HG03280 (cell line): Measurements from ENCODE around the gene IL34.

ENCODE experiments used
- ATAC-seq: cut with Tn5 transposase; IDR thresholded peaks from one replicate; pipeline ENCODE4 v1.9.1; 2021; ENCODE audit warnings: mild to moderate bottlenecking, moderate library complexity; ENCODE audit not compliant: unreplicated experiment

Gene IL34

DNA sequence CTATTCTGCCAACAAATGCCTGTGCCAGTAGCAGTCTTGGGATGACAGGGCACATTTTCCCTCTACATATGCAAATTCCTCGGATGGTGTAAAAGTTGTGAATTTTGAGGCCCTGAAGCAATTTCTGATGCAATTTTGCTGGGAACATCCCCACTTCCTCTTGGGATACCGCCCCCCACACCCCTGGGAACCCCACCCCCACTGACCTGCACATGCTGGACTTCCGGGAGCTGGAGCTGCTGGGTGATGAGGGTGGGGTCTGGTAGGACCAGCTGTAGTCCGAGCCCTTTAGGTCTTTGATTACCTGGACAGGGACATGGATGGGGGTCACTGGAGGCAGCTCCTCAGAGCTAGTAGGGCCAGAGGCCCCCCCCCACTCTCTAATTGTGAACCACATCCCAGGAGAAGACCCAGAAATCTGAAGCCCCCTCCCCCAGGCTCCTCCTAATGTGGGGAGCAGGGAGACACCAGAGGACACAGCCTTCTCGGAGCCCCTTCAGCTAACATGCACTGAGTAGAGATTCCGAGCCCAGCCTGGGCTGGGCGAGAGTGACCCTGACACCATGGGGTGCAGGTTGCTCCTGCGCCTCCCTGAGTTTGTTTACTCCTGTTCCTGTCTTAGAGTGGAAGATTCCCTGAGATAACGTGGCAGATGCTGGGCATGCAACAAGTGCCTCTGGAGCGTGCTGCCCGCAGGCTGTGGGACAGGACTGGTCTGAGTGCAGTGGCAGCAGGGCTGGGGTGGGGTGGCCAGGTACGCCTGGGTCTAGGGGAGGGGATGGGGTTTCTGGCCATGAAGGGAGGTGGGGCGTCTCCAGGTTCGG, 30.5 kb downstream of the IL34 start:
- no peak for ATAC-seq

DNA sequence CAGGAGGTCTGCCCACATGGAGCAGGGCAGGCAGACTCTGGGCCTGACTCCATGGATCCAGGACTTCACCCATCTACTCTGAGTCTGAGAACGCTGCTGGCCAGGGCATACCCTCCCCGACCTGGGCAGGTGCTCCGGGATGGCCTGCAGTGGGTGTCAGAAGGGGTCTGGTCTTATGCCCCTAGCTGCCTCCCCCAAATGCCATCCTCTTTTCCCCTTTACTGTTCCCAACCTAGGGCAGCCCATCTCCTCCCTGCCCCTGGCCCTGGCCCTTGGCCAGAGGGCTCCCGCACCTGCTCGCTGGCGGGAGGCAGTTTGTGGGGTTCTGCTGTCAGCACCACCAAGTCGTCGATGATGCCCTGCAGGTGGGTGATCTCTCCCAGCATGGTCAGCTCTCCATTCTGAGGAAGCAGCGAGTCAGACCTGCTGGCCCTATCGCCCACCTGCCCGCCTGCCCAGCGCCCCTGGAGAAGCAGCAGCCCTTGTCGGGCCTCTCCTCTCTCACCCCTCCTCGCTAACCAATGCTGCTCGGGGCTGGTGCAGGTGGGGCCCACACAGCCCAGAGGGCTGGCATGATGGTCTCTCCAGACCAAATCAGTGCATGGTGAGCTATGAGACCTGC, 31.3 kb downstream of the IL34 start:
- ATAC-seq, result no peak

DNA sequence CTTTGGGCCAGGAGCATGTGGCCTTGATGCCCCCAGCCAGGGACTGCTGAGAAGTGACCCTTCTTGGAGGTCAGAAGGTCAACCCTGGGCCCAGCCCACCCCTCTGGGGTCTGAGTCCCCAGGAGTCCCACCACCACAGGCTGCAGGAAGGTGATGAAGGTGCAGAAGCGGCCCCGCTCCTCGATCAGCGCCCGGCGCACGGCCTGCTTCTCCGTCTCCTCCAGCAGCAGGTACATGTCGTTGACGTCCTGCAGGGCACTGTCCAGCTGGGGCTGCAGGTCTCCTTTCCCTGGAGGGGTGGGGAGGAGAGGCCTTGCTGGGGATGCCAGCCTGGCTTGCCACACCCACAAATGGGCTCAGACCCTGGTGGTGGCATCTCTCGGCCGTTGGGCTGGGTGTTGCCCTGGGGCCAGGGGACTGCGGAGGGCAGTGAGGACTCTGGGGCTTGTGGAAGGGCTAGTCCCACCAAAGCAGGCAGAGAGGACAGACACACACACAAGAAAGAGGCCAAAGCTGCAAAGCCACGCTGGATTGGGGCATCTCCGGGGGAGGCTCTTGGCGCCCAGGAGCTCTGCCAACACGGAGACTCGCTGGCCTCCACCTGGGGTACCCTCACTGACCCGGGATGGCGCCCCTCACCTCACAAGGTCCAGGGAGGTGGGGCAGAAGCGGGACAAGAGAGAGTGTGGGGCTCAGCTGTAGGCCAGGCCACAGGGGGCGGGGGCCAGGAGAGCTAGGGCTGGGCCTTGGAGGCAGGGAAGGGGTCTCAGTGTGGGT, 31.9 kb downstream of the IL34 start:
- no peak for ATAC-seq

DNA sequence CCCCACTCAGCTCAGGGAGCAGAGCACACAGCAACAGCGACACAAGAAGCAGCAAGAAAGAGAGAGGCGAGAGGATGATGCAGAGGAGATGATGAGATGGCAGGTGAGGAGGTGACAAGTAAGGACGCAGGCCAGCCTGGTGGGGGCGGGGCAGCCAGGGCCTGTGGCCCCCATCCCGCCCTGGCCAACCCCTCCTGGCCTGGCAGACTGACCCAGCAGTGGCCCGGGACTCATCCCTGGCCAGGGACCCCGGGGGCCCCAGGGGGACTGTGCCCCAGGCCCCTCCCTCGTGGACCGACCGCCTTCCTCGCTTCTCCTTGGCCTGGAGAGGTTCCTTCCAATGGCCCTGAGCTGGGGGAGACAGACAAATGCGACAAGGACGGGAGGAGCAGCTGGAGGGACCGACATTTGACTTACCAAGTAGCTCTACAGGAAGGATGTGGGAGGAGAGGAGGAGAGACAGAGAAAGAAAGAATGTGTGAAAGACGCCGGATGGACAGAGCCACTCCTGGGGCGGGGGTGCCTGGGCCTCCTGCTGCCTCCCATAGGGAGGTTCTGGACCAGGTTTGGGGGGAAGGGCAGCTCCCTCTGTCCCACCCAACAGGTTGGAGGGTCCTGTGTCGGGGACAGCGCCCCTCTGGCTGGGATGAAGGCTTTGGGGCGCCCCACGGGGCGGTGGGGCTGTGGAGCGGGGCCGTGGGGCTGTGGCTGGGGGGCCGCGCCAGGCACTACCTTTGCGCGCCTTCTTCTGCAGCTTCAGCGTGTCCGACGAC, 32.7 kb downstream of the IL34 start:
- no peak for ATAC-seq

DNA sequence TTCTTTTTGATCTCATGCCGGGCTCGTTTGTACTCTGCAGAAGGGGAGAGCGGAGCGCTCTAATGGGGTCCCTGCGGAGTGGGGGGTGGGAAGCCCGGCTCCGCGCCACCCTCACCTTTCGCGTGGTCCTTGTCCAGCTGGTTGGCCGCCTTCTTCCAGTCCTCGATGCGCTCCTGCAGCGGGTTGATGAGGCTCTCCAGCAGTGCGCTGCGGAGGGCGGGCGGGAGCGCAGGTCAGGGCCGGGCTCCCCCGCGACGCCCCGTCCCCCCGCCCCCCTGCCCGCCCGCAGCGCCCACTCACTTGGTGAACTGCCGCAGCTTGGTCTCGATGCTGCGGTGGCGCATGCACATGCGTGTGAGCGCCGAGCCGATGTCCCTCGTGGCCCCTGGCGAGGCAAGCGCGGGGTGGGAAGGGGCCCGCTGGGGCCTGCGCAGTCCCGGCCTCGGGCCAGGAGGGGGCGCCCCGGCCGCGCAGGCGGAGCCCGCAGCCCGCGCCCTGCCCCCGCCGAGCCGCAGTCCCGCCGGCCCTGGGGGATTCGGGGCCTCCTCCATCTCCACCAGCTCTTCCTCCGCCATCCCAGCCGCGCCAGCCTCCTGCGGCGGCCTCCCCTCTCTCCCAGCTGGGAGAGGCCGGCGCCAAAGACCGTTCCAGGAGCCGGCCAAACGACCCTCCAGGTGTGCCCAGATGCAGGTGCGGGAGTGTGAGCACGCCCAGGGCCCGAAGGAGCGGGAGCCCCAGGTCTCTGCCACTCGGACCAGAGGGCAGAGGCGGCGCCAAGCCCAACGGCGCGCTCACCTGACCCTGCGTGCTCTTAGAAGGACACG, 33.5 kb downstream of the IL34 start:
- no peak for ATAC-seq

DNA sequence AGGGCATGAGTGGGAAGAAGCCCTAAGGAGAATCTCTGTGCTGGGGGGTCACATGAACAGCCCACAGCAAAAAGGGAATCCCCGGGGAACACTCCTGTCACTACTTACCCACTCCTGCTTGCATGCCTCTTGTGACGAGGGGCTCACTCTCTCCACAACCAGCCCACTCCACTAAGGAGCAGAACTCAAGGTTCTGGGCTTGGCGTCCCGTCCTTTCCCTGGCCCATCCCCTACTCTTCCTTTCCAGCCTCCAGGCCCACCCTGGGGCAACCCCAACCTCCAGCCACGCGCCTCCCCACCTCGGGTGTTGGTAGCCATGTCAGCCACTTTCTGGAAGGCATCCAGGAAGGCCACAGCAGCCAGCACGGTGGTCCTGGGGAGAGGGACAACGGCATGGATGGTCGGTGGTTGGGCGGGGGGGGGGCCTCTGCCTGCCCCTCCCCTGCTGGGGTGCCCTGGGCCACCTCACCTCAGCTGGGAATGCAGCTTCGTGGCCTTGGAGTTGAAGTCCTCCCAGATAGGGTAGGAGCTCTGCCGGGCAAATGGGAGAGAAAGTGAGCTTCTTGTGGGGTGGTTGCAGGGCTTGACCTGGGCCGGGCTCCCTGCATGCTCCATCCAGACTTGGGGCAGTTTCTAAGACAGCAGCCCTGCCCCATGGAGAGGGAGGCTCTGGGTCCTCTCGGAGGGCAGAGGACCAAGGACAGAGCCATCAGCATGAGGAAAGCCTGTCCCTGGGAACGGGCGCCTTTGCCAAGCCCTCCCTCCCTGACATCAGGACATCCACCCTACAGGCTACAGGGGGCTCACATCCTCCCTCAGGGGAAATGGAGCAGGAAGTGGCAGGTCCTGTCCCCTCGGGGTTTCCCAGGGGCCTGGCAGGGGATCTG, 34.4 kb downstream of the IL34 start:
- no peak for ATAC-seq

DNA sequence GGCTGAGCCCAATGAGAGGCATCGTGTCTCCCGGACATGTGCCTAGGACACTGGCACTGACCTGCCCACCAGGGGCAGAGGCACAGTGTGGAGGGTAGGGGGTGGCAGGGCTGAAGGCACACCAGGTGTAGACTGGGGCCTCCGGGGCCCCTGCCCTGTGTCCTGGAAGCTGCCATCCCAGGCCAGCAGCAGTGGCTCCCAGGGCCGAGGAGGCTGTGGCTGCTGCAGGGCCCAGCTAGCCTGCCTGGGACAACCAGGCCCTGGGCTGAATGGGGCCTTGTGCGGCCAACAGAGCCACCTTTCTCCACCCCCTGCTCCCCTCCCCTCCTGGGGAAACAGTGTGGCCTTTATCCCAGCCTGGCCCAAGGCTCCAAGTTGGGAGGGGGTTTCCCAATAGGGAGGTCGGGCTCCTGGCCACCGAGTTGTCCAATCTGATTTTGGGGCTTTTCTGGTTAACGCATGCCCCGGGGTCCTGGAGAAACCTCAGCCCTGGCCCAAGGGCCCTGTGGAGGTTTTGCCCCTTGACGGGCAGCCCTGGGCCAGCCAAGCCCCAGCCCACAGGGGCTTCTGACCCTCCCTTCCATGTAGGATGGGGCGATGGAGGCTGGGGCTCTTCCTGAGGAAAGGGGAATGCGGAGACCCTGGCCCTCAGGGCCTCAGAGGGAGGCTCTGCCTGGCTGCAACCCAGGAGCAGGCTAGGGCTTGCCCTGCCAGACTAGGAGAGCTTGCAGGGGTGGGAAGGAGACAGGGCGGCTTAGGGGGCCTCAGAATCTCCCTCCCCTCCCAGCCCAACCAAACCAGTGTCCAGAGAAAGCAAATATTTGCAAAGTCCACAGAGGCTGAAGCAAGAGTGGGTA, 35.3 kb downstream of the IL34 start:
- no peak for ATAC-seq

DNA sequence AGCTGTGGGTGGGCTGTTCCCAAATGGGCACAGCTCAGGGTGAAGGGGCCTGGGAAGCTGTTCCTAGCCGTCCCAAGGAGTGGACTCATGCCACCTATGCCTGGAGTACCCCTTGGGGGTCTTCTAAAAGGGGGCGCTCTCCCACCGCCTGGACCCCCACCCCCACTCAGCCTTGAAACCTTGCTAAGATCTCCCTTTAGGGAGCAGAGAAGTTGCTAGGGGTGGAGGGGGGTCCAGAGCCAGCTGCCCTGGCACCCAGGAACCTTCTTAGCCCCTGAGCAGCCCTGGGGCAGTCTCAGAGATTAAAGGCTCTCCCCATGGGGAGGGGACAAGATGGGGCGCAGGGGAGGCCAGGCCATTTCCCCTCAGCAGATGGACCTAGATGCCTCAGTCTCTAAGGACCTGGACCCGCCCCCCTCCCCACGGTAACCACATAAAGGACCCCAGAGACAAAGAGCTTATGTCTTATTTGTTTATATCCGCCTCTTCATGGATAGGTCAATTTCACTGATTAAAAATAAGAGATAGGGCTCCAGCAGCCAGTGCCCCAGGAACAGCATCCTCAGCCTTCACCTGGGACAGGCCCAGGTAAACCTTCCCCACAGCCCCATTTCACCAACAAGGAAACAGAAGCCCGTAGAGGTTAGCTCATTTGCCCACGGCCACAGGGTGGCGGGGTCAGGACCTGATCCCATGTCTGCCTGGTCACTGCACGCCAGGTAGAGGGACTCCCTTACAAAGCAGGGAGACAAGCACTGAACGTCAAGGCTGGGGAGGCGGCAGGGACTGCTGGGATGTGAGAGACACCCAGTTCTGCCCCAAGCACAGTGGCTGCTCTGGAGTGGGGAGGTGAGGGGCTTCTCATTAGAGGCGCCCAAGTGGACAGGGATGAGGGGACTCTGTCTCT, 36.1 kb downstream of the IL34 start:
- no peak for ATAC-seq

DNA sequence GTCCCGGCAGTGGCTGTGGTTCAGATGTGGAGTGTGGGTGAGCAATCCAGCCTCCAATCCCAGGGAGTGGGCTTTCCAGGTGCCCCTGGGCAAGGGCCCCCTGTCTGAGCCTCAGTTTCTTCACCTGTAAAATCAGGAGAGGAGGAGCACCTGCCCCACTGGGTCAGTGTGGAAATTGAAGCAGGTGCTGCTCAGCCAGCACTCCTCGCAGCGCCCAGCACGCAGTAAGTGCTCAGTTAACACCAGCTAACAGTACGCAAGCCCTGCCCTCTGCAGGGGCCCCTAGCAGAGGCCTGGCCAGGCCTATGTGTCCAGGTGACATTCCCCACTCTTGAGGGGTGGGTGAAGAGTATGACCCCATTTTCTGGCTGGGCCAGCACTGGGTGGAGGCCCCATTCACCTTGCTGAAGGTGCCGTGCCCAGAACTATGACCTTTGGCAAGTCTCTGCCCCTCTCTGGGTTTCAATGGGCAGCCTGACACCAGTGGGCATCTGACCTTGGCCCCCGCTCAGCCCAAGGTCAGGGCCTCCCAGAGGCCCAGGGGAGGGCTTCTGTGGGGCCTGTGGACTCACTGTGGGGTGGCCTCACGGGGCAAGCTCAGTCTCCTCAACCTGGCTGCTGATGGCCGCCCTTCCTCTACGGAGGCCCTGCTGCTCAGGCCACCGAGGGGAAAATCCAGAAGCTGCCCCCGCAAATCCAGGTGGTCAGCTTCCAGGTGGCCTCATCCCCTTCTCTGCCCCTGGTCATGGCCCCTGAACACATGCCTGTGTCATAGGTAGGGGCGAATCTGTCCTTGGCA, 37.0 kb downstream of the IL34 start:
- ATAC-seq, result no peak

DNA sequence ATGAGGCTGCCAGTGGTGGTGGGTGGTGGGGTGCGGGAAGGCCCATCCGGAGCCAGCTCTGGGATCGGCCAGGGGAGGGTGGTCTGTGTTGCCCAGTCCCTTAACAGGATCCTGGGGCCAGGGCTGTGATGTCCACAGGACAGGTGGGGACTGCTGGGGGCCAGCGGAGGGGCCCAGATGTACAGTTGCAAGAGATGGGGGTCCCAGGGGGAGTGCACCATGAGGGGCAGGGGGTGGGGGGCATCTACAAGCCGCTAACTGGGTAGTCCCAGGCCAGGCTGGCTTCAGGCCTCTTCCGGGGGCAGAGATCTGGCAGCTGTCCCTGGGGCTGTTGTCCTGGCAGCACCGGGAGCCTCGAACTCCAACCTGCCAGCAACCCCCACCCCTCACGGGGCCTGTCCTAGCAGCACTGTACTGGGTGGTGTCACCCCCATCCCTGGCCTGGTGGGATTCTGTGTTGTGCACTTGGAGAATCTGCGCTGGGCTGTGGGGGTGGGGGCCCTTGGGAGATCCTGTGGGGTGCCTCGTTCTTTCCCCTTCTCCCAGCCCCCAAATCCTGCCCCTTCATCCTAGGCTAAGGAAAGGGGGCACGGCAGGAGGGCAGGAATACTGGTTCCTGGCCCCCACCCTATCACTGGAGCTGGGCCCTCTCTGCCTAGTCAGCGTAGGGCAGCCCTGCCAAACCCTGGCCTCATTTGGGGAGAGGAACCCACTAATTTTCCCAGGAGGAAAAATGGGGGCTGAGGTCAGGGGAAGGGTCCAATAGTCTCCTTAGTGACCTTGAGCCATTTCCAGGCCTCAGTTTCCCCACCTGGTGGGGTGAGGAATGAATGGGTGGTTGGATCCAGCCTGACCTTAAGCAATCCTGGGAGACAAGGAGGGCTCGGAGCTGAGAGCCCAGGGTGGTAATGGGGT, 38.0 kb downstream of the IL34 start:
- no peak for ATAC-seq

DNA sequence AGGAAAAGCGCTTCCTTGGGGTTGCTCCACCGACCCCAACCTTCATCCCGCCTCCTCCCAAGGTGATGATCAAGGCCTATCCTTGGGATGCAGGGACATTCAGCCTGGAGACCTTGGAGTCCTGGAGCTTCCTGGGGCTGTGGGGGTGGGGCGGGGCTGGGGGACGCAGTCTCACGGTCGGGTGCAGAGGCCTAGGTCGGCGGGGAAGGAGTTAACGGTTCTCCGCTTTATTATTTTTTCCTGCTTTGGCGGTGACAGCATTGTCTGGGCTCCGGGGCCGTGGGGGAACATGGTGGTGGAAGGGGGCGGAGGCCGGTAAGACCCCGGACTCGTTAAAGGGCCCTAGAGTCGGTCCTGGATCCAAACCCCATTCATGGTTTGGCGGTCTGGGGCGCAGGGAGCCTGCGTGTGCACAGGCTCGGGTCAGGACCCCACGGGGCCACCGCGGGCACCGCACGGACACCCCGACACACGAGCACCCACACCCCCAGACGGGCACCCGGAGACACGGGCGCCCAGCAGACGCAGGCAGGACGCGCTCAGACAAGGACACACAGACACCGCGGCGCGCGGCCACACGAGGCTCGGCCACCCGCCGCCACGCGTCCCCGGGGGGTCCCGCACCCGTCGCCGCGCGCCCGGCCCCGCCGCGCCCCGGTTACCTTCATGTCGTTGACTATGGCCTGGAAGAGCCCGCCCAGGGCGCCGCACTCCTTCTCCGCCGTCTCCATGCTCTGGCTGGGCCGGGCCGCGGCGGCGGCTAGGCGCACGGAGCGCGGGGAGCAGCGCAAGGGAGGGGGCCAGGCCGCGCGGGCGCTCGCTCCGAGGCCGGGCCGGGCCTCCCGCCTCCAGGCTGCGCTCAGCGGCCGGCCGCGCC, 38.9 kb downstream of the IL34 start:
- no peak for ATAC-seq

DNA sequence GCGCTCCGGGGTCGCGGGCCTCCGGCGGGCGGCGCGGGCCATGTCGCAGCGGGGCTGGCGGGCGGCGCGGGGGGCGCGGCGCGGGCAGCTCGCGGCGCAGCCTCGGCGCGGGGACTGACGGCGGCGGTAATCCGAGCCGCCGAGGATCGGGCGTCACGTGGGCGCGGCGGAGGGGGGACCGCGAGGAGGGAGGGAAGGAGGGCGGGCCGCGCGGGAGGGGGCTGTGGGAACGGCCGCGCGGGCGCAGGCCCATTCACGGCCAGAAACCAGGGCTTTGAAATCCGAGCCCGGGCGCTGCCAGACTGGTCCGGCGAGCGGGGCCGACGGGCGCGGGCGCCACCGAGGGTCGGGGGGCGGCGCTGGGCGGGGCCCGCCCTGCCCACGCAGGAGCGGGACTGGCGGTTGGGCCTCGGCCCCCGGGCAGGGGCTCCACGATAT, 39.6 kb downstream of the IL34 start, which contains the start of gene MTSS2:
Gene MTSS2 (minus strand): TSS at position 116 of the 438 bp plus-strand sequence. CDS start 262 bp downstream, outside the sequence.
- ATAC-seq, result no peak

DNA sequence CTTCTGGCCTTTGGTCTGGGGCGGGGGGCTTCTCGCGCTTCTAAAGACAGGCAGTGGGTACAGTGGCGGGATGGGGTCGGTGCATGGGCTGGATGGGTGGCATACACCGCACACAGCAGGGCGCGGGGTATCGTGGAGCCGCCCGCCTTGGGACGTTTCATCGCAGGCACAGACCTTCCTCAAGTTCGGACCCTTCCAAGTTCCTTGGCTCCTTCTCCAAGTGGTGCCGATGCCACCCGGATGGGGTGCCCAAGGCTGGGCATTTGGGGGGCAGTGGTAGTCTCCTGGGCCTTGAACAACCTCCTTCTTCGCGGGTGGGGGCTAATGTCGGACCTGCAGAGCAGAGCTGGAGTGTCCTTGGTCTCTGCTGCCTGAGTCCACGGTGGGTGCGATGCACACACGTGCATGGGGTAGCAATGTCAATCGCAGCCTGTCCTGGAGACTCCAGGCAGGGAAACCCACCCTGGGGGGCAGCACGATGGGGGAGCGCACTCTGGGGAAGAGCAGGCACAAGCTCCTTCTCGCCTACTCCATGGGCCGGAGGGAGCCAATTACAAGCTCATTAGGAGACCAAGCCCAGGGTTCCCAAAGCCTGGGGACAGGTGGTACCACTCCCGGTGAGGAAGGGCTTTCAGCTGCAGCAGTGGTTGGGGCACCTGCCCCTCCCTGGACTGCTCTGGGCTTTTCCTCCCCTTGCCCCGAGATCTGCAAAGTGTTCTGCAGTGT, 40.2 kb downstream of the IL34 start:
- ATAC-seq, result no peak

DNA sequence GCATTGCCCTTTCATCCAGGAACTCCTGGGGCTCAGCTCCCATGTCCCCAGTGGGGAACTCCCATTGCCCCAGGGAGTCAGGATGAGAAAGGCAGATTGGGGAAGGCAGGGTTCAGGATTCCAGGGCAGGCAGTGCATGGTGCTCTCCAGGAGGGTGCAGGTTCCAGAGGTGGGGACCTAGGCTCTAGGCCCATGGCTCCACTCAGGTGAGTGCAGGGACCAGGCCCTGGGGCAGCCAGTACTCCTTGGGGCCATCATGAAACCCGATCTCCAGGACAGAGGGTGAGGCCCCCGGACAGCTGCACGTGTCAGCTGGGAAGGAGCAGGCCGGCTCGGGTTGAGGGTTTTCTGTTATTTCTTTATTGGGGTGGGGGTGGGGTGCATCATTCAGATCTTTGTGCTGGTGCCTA, 40.7 kb downstream of the IL34 start:
- no peak for ATAC-seq
